Tibial nerve (tissue), 3 donors: ENCODE data around the gene GNAZ.

Source experiments
- POLR2A ChIP-seq, 2 donors: fragments of 450-650 bp; IDR thresholded peaks; one replicate each; pipeline ENCODE4 v1.6.1; 2017; ENCODE audit warnings: antibody characterized with exemption in 2 of 2, mild to moderate bottlenecking in 2 of 2, moderate library complexity in 2 of 2
- TF ChIP-seq, protein P1 (sequence below), 5 experiments: fragments of 200-600 bp in 3 of 5; fragments of 450-650 bp in 2 of 5; sonication (generic) in 3 of 5; IDR thresholded peaks; one replicate each; pipeline ENCODE4 v1.5.1; 2016 to 2019; ENCODE audit warnings: antibody characterized with exemption in 5 of 5, mild to moderate bottlenecking in 3 of 5, moderate library complexity in 2 of 5

DNA sequence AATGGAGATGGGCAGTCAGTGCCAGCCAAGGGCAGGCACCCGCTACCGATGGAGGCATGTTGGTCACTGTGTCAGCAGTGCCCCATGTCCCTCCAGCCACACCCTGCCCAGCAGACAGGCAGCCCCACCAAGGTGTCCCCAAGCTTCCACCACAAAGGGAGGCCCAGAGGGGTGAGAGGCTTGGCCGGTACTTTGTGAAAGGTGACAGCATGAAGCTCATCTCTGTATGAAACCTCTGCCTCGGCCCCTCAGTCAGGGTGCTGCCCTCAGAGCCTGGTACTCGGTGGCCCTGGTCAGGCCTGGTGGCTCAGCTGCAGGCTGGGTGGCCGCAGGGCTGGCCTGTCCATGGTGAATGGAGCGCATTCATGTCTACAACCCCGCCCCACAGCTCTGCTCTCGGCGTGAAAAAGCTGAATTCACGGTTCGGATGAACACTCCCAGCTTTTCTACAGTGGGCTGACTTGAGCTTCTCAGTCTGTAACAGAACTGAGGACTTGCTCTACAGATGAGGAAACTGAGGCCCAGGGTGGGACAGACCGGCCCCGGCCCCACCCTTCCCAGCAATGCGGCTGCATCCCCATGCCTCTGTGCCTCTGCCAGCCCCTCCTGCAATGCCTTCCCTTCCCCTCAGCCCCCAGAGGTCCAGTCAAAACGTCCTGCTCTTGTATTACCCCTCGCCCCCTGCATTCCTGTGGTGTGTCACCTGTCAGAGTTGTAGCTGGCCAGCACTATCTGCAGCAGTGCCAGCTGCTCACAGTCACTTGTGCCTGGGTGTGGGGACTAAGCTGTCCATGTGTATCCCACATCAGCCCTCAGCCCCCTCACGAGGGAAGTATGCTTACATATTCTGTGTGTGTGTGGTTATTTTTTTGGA is 43.8 kb downstream of the GNAZ start:
- no peak for TF ChIP-seq POLR2A (IDR thresholded peaks at IDR 0.05)
- TF ChIP-seq, protein P1, sequence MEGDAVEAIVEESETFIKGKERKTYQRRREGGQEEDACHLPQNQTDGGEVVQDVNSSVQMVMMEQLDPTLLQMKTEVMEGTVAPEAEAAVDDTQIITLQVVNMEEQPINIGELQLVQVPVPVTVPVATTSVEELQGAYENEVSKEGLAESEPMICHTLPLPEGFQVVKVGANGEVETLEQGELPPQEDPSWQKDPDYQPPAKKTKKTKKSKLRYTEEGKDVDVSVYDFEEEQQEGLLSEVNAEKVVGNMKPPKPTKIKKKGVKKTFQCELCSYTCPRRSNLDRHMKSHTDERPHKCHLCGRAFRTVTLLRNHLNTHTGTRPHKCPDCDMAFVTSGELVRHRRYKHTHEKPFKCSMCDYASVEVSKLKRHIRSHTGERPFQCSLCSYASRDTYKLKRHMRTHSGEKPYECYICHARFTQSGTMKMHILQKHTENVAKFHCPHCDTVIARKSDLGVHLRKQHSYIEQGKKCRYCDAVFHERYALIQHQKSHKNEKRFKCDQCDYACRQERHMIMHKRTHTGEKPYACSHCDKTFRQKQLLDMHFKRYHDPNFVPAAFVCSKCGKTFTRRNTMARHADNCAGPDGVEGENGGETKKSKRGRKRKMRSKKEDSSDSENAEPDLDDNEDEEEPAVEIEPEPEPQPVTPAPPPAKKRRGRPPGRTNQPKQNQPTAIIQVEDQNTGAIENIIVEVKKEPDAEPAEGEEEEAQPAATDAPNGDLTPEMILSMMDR (IDR thresholded peaks at IDR 0.05) = no peak
